ENCODE results near the gene NDUFA11.
"Not testable (repeated sequence)": the region's sequence is repeated elsewhere in the genome, so short reads cannot be mapped to it uniquely, and the experiment has no call there.

The NDUFA11 gene

DNA sequence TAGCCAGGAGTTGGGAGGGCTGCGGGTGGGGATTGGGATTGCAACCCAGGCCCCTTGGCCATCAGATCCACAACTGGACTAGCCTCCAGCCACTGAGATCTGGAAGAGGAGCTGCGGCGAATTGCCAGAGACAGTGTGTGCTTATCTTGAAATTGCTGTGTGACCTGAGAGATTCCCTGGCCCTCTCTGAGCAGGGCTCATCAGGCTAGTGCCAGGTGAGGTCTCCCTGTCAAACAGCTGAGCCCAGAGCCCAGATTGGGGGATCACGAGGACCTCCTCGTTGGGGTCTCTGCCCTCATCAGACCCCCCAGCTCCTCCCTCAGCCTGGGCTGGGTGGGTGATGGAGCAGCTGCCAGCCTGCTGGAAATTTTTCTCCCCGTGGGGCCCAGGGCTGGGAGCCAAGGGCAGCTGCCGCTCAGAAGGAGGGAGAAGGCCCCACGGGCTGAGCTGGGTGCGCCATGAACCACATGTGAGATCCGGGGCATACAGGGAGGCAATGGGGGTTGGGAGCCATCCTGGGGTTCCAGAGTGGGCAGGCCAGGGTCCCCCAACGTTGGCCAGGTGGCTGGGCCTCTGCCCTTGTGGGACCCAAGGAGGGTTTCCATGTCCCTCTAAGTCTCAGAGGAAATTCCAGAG, 40.4 kb downstream of the NDUFA11 start:
- H3K9me3 ChIP-seq (ENCODE audit: insufficient read depth, low read length, severe bottlenecking), result no peaks in the 10 kb centered on the region
- H3K79me2 ChIP-seq (ENCODE audit: insufficient read depth, low read length), result no peaks in the 10 kb centered on the region
- H4K20me1 ChIP-seq (ENCODE audit: insufficient read depth, low read length), result no peaks in the 10 kb centered on the region
- no peak overlapping the region for H3K4me3 ChIP-seq (ENCODE audit: low read depth in 1 of 2, low read length in 2 of 2)
- no peak overlapping the region for H2AFZ ChIP-seq (ENCODE audit: low read depth, low read length)
- H3K27me3 ChIP-seq (ENCODE audit: insufficient read depth, low read length, poor library complexity), result no peaks in the 10 kb centered on the region
- no peaks in the 10 kb centered on the region for H3K4me1 ChIP-seq (ENCODE audit: insufficient read depth, low read length)
- H3K9ac ChIP-seq (ENCODE audit: low read depth, low read length), result no peak overlapping the region
- no peak for ATAC-seq (ENCODE audit: insufficient read depth, low read depth)
- TF ChIP-seq, protein P1, sequence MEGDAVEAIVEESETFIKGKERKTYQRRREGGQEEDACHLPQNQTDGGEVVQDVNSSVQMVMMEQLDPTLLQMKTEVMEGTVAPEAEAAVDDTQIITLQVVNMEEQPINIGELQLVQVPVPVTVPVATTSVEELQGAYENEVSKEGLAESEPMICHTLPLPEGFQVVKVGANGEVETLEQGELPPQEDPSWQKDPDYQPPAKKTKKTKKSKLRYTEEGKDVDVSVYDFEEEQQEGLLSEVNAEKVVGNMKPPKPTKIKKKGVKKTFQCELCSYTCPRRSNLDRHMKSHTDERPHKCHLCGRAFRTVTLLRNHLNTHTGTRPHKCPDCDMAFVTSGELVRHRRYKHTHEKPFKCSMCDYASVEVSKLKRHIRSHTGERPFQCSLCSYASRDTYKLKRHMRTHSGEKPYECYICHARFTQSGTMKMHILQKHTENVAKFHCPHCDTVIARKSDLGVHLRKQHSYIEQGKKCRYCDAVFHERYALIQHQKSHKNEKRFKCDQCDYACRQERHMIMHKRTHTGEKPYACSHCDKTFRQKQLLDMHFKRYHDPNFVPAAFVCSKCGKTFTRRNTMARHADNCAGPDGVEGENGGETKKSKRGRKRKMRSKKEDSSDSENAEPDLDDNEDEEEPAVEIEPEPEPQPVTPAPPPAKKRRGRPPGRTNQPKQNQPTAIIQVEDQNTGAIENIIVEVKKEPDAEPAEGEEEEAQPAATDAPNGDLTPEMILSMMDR (IDR thresholded peaks at IDR 0.05; ENCODE audit: borderline replicate concordance, extremely low read depth, low read length, poor library complexity, severe bottlenecking), result no peak
- no peak for TF ChIP-seq EZH2 (IDR thresholded peaks at IDR 0.05; ENCODE audit: borderline replicate concordance, low read depth, low read length, severe bottlenecking)
- no peak for DNase-seq
- H3K27ac ChIP-seq (ENCODE audit: low read length), result no peak overlapping the region
- H3K4me2 ChIP-seq (ENCODE audit: insufficient read depth, low read length), result no peak overlapping the region
- H3K36me3 ChIP-seq (ENCODE audit: insufficient read depth, low read length), result no peaks in the 10 kb centered on the region

DNA sequence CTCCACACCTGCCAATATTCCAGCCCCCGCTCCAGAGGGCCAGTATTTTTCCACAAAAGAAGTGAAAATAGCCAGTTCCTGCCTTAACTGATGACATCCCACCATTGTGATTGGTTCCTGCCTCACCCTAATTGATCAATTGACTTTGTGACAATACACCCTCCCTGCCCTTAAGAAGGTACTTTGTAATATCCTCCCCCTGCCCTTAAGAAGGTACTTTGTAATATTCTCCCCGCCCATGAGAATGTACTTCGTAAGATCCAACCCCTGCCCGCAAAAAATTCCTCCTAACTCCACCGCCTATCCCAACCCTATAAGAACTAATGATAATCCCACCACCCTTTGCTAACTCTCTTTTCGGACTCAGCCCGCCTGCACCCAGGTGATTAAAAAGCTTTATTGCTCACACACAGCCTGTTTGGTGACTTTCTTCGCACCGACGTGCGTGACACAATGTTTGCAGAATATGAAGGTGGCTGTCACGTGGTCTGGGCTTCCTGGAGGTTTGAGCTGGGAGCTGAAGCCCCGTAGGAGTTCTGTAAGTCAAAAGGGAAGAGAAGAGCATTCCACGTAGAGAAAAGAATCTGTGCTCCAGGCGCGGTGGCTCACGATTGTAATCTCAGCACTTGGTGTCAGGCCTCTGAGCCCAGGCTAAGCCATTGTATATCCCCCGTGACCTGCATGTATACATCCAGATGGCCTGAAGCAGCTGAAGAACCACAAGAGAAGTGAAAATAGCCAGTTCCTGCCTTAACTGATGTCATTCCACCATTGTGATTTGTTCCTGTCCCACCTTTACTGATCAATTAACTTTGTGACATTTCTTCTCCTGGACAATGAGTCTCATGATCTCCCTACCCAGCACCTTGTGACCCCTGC, 46.1 kb downstream of the NDUFA11 start:
- H3K4me2 ChIP-seq (ENCODE audit: insufficient read depth, low read length), result no peak overlapping the region
- H2AFZ ChIP-seq (ENCODE audit: low read depth, low read length), result no peak overlapping the region
- peaks cover 4% of the 10 kb centered on the region for H3K27me3 ChIP-seq (ENCODE audit: insufficient read depth, low read length, poor library complexity)
- TF ChIP-seq, protein P1 (IDR thresholded peaks at IDR 0.05; ENCODE audit: borderline replicate concordance, extremely low read depth, low read length, poor library complexity, severe bottlenecking), result no peak
- no peak for TF ChIP-seq EZH2 (IDR thresholded peaks at IDR 0.05; ENCODE audit: borderline replicate concordance, low read depth, low read length, severe bottlenecking)
- H3K4me3 ChIP-seq (ENCODE audit: low read depth in 1 of 2, low read length in 2 of 2), result no peak overlapping the region
- H3K27ac ChIP-seq (ENCODE audit: low read length), result no peak overlapping the region
- H3K4me1 ChIP-seq (ENCODE audit: insufficient read depth, low read length), result no peaks in the 10 kb centered on the region
- ATAC-seq (ENCODE audit: insufficient read depth, low read depth), result no peak
- no peaks in the 10 kb centered on the region for H3K79me2 ChIP-seq (ENCODE audit: insufficient read depth, low read length)
- no peak overlapping the region for H3K9ac ChIP-seq (ENCODE audit: low read depth, low read length)
- no peaks in the 10 kb centered on the region for H3K9me3 ChIP-seq (ENCODE audit: insufficient read depth, low read length, severe bottlenecking)
- no peaks in the 10 kb centered on the region for H3K36me3 ChIP-seq (ENCODE audit: insufficient read depth, low read length)
- H4K20me1 ChIP-seq (ENCODE audit: insufficient read depth, low read length), result no peaks in the 10 kb centered on the region
- no peak for DNase-seq

DNA sequence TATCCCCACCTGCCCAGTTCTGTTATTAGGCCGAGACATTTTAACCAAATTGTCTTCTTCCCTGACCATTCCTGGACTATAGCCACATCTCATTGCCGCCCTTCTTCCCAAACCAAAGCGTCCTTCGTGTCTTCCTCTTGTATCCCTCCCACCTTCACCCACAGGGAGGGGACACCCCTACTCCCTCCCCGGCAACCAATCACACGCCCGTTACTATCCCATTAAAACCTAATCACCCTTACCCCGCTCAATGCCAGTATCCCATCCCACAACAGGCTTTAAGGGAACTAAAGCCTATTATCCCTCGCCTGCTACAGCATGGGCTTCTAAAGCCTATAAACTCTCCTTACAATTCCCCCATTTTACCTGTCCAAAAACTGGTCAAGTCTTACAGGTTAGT, 48.4 kb downstream of the NDUFA11 start:
- H3K9me3 ChIP-seq (ENCODE audit: insufficient read depth, low read length, severe bottlenecking); H3K4me2 ChIP-seq (ENCODE audit: insufficient read depth, low read length); H2AFZ ChIP-seq (ENCODE audit: low read depth, low read length); H3K4me1 ChIP-seq (ENCODE audit: insufficient read depth, low read length); H3K4me3 ChIP-seq (ENCODE audit: low read depth in 1 of 2, low read length in 2 of 2); ATAC-seq (ENCODE audit: insufficient read depth, low read depth); H3K9ac ChIP-seq (ENCODE audit: low read depth, low read length); H3K79me2 ChIP-seq (ENCODE audit: insufficient read depth, low read length); H3K36me3 ChIP-seq (ENCODE audit: insufficient read depth, low read length); H3K27ac ChIP-seq (ENCODE audit: low read length); DNase-seq; H3K27me3 ChIP-seq (ENCODE audit: insufficient read depth, low read length, poor library complexity); H4K20me1 ChIP-seq (ENCODE audit: insufficient read depth, low read length): not testable (repeated sequence)

DNA sequence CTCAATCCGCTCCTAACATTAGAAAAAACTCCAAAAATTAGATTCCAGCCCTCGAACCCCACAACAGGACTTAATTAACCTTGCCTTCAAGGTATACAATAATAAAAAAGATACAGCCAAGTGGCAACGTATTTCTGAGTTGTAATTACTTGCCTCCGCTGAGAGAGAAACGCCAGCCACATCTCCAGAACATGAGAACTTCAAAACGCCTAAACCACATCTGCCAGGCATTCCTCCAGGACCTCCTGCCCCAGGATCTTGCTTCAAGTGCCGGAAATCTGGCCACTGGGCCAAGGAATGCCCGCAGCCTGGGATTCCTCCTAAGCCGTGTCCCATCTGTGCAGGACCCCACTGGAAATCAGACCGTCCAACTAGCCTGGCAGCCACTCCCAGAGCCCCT, 49.5 kb downstream of the NDUFA11 start:
- not testable (repeated sequence) for ATAC-seq (ENCODE audit: insufficient read depth, low read depth); H3K79me2 ChIP-seq (ENCODE audit: insufficient read depth, low read length); H3K9ac ChIP-seq (ENCODE audit: low read depth, low read length); H2AFZ ChIP-seq (ENCODE audit: low read depth, low read length); H4K20me1 ChIP-seq (ENCODE audit: insufficient read depth, low read length); H3K9me3 ChIP-seq (ENCODE audit: insufficient read depth, low read length, severe bottlenecking); H3K4me2 ChIP-seq (ENCODE audit: insufficient read depth, low read length); H3K27me3 ChIP-seq (ENCODE audit: insufficient read depth, low read length, poor library complexity); H3K4me3 ChIP-seq (ENCODE audit: low read depth in 1 of 2, low read length in 2 of 2); H3K27ac ChIP-seq (ENCODE audit: low read length); H3K36me3 ChIP-seq (ENCODE audit: insufficient read depth, low read length); H3K4me1 ChIP-seq (ENCODE audit: insufficient read depth, low read length); DNase-seq

Data from DND-41 (cell line).